Upper lobe of right lung (tissue), 1 donor: ENCODE data around the gene BCO2. TPM values are rescaled to one million over a fixed set of nuclear protein-coding genes. Genes with fewer than 3 reads are reported as not detected.

ENCODE experiments used
- ATAC-seq: fragments of 200-7000 bp; cut with Tn5 transposase; one replicate; pipeline ENCODE4 v1.9.1; 2020; ENCODE audit warnings: mild to moderate bottlenecking, moderate library complexity
- DNase-seq: peaks from one replicate; pipeline ENCODE4 v3.0.0-alpha.2; 2020
- H3K27ac ChIP-seq: fragments of 200-600 bp; one replicate; pipeline ENCODE4 v1.8.0; 2022
- H3K27me3 ChIP-seq: fragments of 200-600 bp; one replicate; pipeline ENCODE4 v1.8.0; 2022; ENCODE audit warnings: mild to moderate bottlenecking
- H3K36me3 ChIP-seq: fragments of 200-600 bp; one replicate; pipeline ENCODE4 v1.8.0; 2022
- H3K4me1 ChIP-seq: fragments of 200-600 bp; one replicate; pipeline ENCODE4 v1.8.0; 2022
- H3K4me3 ChIP-seq: fragments of 200-600 bp; one replicate; pipeline ENCODE4 v1.8.0; 2022; ENCODE audit warnings: mild to moderate bottlenecking
- H3K9me3 ChIP-seq: fragments of 200-600 bp; one replicate; pipeline ENCODE4 v1.8.0; 2022
- CTCF ChIP-seq: fragments of 200-600 bp; IDR thresholded peaks from one replicate; pipeline ENCODE4 v1.8.0; 2022; ENCODE audit warnings: antibody characterized with exemption
- intact Hi-C: fragments of 100-400 bp; cut with DNase I; formaldehyde crosslinking; loops from one replicate; pipeline ENCODE4 v1.11.0; 2022
- total RNA-seq: library from RNA; stranded (reverse); fragmentation: NEBNext Ultra II Directional; extraction: Animal tissue kit (Norgen Biotek cat#: 25700); gene quantifications from one replicate; pipeline ENCODE4 v1.2.1, GENCODE V29; 2021
- donor health status: DM: no; HTN: yes; CAD: no; lungs with severe emphysema.

Gene BCO2
- total RNA-seq, 1 donor from 2014 or later, result 7.7 TPM

GRCh38 chr11:112267188-112267591 is 91.9 kb downstream of the BCO2 start:
- no peaks in the 10 kb centered on the region for H3K4me1 ChIP-seq

GRCh38 chr11:112268406-112268805 is 93.1 kb downstream of the BCO2 start:
- Histone ChIP-seq H3K9me3 (no peaks in the 10 kb centered on the region), H3K27ac (no peak overlapping the region), H3K4me1 (no peaks in the 10 kb centered on the region), H3K4me3 (no peak overlapping the region), H3K27me3 (no peaks in the 10 kb centered on the region), H3K36me3 (no peaks in the 10 kb centered on the region)
- ATAC-seq (no peak), DNase-seq (no peak)
- TF ChIP-seq CTCF, result no peak
- intact Hi-C loops, result no loop called here

More at GRCh38 chr11:112267188-112267591, 91.9 kb downstream of the BCO2 start:
- no peak for TF ChIP-seq CTCF
- no peaks in the 10 kb centered on the region for H3K9me3 ChIP-seq
- no peak overlapping the region for H3K4me3 ChIP-seq
- no peaks in the 10 kb centered on the region for H3K27me3 ChIP-seq
- ATAC-seq (no peak), DNase-seq (no peak)
- no peak overlapping the region for H3K27ac ChIP-seq
- intact Hi-C loops, result no loop called here
- no peaks in the 10 kb centered on the region for H3K36me3 ChIP-seq

Other genes with a start within 250 kb of the BCO2 start
- gene DIXDC1, start 238.2 kb upstream of the BCO2 start, total RNA-seq, result 15.2 TPM
- 29.2 TPM for gene DLAT, start 150.1 kb upstream of the BCO2 start, total RNA-seq
- gene PIH1D2, start 101.5 kb upstream of the BCO2 start, total RNA-seq, result 1.3 TPM
- gene NKAPD1, start 101.2 kb upstream of the BCO2 start, total RNA-seq, result 18.9 TPM
- 33.9 TPM for gene TIMM8B, start 88.8 kb upstream of the BCO2 start, total RNA-seq
- gene SDHD, start 88.6 kb upstream of the BCO2 start, total RNA-seq, result 90.1 TPM
- 49.9 TPM for gene IL18, start 11.4 kb upstream of the BCO2 start, total RNA-seq
- gene TEX12, start 8.1 kb upstream of the BCO2 start, total RNA-seq, result not detected
- gene PTS, start 50.9 kb downstream of the BCO2 start, total RNA-seq, result 22.5 TPM
- gene PLET1, start 85.3 kb downstream of the BCO2 start, total RNA-seq, result not detected